HCT116 (cell line): Measurements from ENCODE around the gene MCF2L. TPM values are rescaled to one million over a fixed set of nuclear protein-coding genes. Genes with fewer than 3 reads are reported as not detected.
A peak's percentile ranks its signal among the peaks of the same experiment; 100 is the strongest.

Experiments
- ELF1 ChIP-seq: IDR thresholded peaks from 2 replicates; pipeline ENCODE4 v1.6.1; 2012; ENCODE audit warnings: low read depth, borderline replicate concordance
- JUND ChIP-seq: IDR thresholded peaks from 2 replicates; pipeline ENCODE4 v1.6.1; 2012
- POLR2AphosphoS5 ChIP-seq: IDR thresholded peaks from 2 replicates; pipeline ENCODE4 v1.6.1; 2011; ENCODE audit warnings: mild to moderate bottlenecking, low read depth, low read length, moderate library complexity
- RAD21 ChIP-seq: IDR thresholded peaks from 2 replicates; pipeline ENCODE4 v1.6.1; 2012; ENCODE audit warnings: low read depth, mild to moderate bottlenecking
- SP1 ChIP-seq: IDR thresholded peaks from 2 replicates; pipeline ENCODE4 v1.6.1; 2012; ENCODE audit warnings: low read depth
- YY1 ChIP-seq: IDR thresholded peaks from 2 replicates; pipeline ENCODE4 v1.6.1; 2011; ENCODE audit warnings: low read length, low read depth, moderate library complexity, mild to moderate bottlenecking; ENCODE audit not compliant: insufficient replicate concordance; ENCODE audit errors: extremely low read depth
- total RNA-seq: library from RNA; stranded (reverse); gene quantifications from one replicate; pipeline ENCODE4 v1.2.1, GENCODE V29; 2021; ENCODE audit not compliant: unreplicated experiment
- TF ChIP-seq, protein P1 (sequence below): IDR thresholded peaks from 2 replicates; pipeline ENCODE4 v1.6.1; 2011; ENCODE audit warnings: mild to moderate bottlenecking, low read length, moderate library complexity; ENCODE audit not compliant: insufficient replicate concordance; ENCODE audit errors: extremely low read depth
- TF ChIP-seq, protein P2 (sequence below): IDR thresholded peaks from 2 replicates; pipeline ENCODE4 v1.6.1; 2012
- TF ChIP-seq, protein P3 (sequence below), 3 experiments: fragments of 200-600 bp in 1 of 3; sonication (generic) in 1 of 3; IDR thresholded peaks in 2 of 3; conservative IDR thresholded peaks in 1 of 3; 2 replicates each; pipeline ENCODE4 v1.5.1; 2012 to 2017; ENCODE audit warnings: low read depth in 2 of 3, low read length in 2 of 3, antibody characterized with exemption in 1 of 3, borderline replicate concordance in 1 of 3, control low read depth in 1 of 3, mild to moderate bottlenecking in 1 of 3, mixed read lengths in 1 of 3, mixed run types in 1 of 3, moderate library complexity in 1 of 3; ENCODE audit not compliant: insufficient read depth in 1 of 3

The MCF2L gene
- total RNA-seq, 1 experiment from 2014 or later = 19.3 TPM

DNA sequence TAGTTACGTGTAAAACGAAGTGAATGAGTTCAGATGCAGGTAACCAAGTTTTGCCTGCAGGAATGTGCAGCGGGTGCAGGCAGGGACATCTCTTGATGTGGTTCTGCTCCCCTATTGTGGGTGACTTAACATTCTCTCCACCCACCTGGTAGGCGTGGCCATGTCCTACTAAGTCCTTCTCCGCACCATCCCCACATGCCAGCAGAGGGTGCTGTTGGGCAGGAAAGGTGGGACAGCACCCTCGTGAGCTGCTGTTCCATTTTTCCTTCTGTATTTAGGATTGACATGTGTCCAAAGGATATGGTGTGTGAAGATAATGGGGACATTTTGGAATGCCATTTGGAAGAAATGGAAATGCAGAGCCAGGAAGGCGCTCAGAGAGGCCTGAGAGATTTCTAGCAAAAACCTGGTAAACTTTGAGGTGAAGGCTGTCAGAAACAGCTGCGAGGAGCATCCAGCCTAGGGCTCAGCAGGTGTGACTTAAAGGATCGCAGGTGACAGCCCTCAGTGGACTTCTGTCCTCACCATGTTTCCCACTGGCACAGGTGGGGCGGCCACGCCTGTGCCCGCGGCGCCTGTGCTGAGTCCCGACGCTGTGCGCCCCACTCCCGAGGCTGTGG, 26.2 kb upstream of the MCF2L start (continued):
- TF ChIP-seq, protein P1, sequence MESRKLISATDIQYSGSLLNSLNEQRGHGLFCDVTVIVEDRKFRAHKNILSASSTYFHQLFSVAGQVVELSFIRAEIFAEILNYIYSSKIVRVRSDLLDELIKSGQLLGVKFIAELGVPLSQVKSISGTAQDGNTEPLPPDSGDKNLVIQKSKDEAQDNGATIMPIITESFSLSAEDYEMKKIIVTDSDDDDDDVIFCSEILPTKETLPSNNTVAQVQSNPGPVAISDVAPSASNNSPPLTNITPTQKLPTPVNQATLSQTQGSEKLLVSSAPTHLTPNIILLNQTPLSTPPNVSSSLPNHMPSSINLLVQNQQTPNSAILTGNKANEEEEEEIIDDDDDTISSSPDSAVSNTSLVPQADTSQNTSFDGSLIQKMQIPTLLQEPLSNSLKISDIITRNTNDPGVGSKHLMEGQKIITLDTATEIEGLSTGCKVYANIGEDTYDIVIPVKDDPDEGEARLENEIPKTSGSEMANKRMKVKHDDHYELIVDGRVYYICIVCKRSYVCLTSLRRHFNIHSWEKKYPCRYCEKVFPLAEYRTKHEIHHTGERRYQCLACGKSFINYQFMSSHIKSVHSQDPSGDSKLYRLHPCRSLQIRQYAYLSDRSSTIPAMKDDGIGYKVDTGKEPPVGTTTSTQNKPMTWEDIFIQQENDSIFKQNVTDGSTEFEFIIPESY = no peak
- TF ChIP-seq, protein P2, sequence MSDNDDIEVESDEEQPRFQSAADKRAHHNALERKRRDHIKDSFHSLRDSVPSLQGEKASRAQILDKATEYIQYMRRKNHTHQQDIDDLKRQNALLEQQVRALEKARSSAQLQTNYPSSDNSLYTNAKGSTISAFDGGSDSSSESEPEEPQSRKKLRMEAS = peak; percentile 73
- TF ChIP-seq YY1 (peak; percentile 26), JUND (no peak), SP1 (no peak), POLR2AphosphoS5 (no peak), ELF1 (no peak), RAD21 (peak; percentile 95)
- TF ChIP-seq, protein P3, sequence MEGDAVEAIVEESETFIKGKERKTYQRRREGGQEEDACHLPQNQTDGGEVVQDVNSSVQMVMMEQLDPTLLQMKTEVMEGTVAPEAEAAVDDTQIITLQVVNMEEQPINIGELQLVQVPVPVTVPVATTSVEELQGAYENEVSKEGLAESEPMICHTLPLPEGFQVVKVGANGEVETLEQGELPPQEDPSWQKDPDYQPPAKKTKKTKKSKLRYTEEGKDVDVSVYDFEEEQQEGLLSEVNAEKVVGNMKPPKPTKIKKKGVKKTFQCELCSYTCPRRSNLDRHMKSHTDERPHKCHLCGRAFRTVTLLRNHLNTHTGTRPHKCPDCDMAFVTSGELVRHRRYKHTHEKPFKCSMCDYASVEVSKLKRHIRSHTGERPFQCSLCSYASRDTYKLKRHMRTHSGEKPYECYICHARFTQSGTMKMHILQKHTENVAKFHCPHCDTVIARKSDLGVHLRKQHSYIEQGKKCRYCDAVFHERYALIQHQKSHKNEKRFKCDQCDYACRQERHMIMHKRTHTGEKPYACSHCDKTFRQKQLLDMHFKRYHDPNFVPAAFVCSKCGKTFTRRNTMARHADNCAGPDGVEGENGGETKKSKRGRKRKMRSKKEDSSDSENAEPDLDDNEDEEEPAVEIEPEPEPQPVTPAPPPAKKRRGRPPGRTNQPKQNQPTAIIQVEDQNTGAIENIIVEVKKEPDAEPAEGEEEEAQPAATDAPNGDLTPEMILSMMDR (IDR thresholded peaks at IDR 0.05 in 2 of 3, conservative IDR thresholded peaks at IDR 0.05 in 1 of 3; ENCODE audit: borderline replicate concordance in 1 of 3, insufficient read depth in 1 of 3, low read depth in 2 of 3, low read length in 2 of 3) = peak; percentile 92 to 98 (median 97)
